Measurements from ENCODE around the gene CHCHD6. TPM values are rescaled to one million over a fixed set of nuclear protein-coding genes. Genes with fewer than 3 reads are reported as not detected.

The CHCHD6 gene
- total RNA-seq, 4 donors from 2014 or later: 15.6 to 25.8 (median 21.2) TPM

DNA sequence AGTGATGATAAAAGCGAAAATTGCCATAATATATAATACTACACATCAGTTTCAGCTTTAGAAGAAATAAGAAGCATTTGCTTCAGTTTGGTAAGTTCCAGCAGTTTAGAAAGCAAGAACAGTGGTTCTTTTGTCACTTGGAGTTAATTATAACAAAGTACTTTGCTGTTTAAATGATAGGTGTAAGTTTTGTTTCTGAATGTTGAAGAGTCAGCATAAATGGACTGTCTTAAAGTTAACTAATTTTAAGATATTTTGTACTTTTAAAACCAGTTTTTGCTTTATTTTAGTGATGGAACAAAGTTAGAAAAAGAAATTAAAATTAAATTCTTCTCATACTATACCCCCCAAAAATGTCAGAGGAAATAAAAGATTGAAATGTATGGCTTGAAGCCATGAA, 24.6 kb downstream of the CHCHD6 start:
- TF ChIP-seq, protein P1, sequence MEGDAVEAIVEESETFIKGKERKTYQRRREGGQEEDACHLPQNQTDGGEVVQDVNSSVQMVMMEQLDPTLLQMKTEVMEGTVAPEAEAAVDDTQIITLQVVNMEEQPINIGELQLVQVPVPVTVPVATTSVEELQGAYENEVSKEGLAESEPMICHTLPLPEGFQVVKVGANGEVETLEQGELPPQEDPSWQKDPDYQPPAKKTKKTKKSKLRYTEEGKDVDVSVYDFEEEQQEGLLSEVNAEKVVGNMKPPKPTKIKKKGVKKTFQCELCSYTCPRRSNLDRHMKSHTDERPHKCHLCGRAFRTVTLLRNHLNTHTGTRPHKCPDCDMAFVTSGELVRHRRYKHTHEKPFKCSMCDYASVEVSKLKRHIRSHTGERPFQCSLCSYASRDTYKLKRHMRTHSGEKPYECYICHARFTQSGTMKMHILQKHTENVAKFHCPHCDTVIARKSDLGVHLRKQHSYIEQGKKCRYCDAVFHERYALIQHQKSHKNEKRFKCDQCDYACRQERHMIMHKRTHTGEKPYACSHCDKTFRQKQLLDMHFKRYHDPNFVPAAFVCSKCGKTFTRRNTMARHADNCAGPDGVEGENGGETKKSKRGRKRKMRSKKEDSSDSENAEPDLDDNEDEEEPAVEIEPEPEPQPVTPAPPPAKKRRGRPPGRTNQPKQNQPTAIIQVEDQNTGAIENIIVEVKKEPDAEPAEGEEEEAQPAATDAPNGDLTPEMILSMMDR (IDR thresholded peaks at IDR 0.05): no peak
- no peak for TF ChIP-seq POLR2A (IDR thresholded peaks at IDR 0.05)
- WGBS, 2 donors: 86 to 98% methylated on average over 1 of the region's 1 CpG
- H3K4me3 ChIP-seq (ENCODE audit: low read depth, poor library complexity, severe bottlenecking): no peak overlapping the region
- DNase-seq (ENCODE audit: low spot score in 2 of 2): no peak
- intact Hi-C loops (cut with DNase I; ENCODE audit: low total_unique reads): no loop called here

DNA sequence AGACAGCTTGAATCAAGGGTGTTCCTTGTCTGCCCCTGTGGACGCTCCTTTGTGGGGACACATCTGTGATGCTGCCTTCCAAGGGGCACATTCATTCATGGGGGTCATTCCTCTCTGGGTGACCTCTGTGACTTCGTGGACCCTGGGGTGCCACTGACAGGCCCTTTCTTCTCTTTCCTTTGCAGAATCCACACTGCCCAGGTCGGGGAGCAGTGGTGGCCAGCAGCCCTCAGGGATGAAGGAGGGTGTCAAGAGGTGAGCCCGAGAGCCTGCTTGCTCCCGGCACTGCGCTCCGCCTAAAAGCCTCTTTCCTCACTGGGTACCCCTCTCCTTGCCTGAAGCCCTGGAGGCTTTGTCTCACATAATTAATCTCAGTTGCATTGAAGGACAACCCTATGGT, 26.3 kb downstream of the CHCHD6 start:
- no peak for TF ChIP-seq POLR2A (IDR thresholded peaks at IDR 0.05)
- TF ChIP-seq, protein P1 (IDR thresholded peaks at IDR 0.05): no peak
- 95 to 98% methylated on average over 7 of the region's 7 CpGs for WGBS, 2 donors
- no peak overlapping the region for H3K4me3 ChIP-seq (ENCODE audit: low read depth, poor library complexity, severe bottlenecking)
- peak in 1 of 2 donors; percentile 64 for DNase-seq (ENCODE audit: low spot score in 2 of 2)
- intact Hi-C loops (cut with DNase I; ENCODE audit: low total_unique reads): no loop called here

DNA sequence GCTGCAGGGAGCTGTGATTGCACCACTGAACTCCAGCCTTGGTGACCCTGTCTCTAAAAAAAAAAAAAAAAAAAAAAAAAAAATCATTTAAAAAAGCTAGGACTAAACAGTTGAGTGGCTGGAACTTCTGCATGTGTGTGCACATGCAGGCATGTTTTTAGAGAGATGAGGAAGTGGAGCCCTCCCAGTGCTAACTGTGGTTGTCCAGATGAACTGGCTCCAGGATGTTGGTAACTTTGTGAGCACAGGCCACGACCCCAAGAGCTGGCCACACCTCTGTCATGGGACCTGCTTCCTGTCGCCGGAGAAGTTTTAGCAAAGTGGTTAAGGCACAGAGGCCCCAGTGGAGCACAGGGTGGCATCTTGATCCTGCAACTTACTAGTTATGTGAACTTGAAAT, 27.0 kb downstream of the CHCHD6 start:
- DNase-seq (ENCODE audit: low spot score in 2 of 2): peak in 1 of 2 donors; percentile 68
- TF ChIP-seq, protein P1 (IDR thresholded peaks at IDR 0.05): no peak
- TF ChIP-seq POLR2A (IDR thresholded peaks at IDR 0.05): no peak
- intact Hi-C loops (cut with DNase I; ENCODE audit: low total_unique reads): no loop called here
- no peak overlapping the region for H3K4me3 ChIP-seq (ENCODE audit: low read depth, poor library complexity, severe bottlenecking)
- 50 to 63% methylated on average over 3 of the region's 3 CpGs for WGBS, 2 donors

DNA sequence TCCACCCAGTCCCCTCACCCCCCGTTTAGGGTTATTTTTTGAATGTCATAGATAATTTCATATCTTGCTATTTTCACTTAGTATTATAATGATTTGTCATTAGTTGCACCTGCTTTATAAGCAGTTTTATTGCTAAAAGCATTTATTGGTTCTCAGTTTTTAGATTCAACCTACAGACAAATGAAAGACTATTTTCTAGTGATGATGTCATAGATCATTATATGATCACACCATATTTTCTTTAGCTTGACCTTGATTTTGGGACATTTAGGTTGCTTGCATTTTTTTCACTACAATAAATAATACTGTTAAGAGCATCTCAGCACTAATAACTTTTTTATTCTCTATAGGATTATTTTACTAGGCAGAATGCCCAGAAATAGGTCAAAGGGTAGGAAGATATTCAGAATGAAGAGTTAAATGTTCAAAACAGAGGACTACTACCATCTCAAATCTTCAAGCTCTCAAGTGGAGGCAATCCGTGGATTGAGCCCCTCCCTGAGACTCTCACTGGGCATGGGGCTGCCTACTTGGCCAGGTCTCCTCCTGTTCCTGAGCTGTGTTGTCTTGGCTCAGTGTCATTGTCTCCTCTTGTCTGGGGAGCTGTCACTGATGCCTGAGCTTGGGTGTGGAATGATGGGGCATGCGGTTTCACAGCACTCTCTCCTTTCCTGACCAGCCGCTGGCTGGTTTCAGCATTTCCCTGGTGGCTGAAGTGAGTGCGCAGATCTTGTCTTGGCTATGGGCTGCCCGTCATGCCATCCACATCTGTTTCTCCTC, 28.4 kb downstream of the CHCHD6 start:
- intact Hi-C loops (cut with DNase I; ENCODE audit: low total_unique reads): no loop called here
- peak in 1 of 2 donors; percentile 34 for DNase-seq (ENCODE audit: low spot score in 2 of 2)
- H3K4me3 ChIP-seq (ENCODE audit: low read depth, poor library complexity, severe bottlenecking): no peak overlapping the region
- 86% methylated on average over 6 of the region's 6 CpGs for WGBS, 2 donors
- TF ChIP-seq, protein P1 (IDR thresholded peaks at IDR 0.05): no peak
- TF ChIP-seq POLR2A (IDR thresholded peaks at IDR 0.05): no peak

DNA sequence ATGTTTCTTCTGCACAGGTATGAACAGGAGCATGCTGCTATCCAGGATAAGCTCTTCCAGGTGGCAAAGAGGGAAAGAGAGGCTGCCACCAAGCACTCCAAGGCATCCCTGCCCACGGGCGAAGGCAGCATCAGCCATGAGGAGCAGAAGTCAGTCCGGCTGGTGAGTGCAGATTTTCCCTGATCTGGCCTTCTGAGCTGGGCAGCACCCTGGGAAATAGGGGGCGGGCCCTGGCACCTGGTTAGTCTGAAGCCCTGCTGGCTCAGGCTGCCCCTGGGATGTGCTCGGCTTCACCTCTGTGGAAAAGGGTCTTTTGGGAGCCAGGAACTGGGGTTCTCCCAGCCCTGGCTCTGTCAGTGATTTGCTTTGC, 29.0 kb downstream of the CHCHD6 start:
- no peak overlapping the region for H3K4me3 ChIP-seq (ENCODE audit: low read depth, poor library complexity, severe bottlenecking)
- TF ChIP-seq, protein P1 (IDR thresholded peaks at IDR 0.05): no peak
- no peak for TF ChIP-seq POLR2A (IDR thresholded peaks at IDR 0.05)
- intact Hi-C loops (cut with DNase I; ENCODE audit: low total_unique reads): no loop called here
- DNase-seq (ENCODE audit: low spot score in 2 of 2): peak in 1 of 2 donors; percentile 43
- WGBS, 2 donors: 94 to 98% methylated on average over 3 to 5 of the region's 5 CpGs
